OCI-LY3 (cell line): Measurements from ENCODE around the gene ELOA.
"Not testable (repeated sequence)": the region's sequence is repeated elsewhere in the genome, so short reads cannot be mapped to it uniquely, and the experiment has no call there.

ENCODE experiments used
- H2AFZ ChIP-seq: fragments of 200-600, 300-600 bp; shearing (Covaris generic); 2 replicates; pipeline ENCODE4 v1.6.0; 2014; ENCODE audit warnings: antibody characterized with exemption, low read depth, low read length
- H3K27ac ChIP-seq: fragments of 200-600, 300-600 bp; sonication (generic); 2 replicates; pipeline ENCODE4 v1.5.1; 2014; ENCODE audit warnings: mild to moderate bottlenecking, low read length, moderate library complexity, mixed read lengths
- H3K27me3 ChIP-seq: fragments of 200-600, 300-600 bp; sonication (generic); 2 replicates; pipeline ENCODE4 v1.6.1; 2014; ENCODE audit warnings: low read depth, low read length, mixed read lengths
- H3K36me3 ChIP-seq: fragments of 200-600, 300-600 bp; sonication (generic); replicated peaks from 2 replicates; pipeline ENCODE3; 2014; ENCODE audit warnings: low read depth, low read length, mixed read lengths
- H3K4me1 ChIP-seq: fragments of 300-600, 200-600 bp; sonication (generic); 2 replicates; pipeline ENCODE4 v1.6.1; 2014; ENCODE audit warnings: low read length, mixed read lengths
- H3K4me2 ChIP-seq: fragments of 200-600, 300-600 bp; sonication (generic); 2 replicates; pipeline ENCODE4 v1.6.1; 2014; ENCODE audit warnings: low read length, mixed read lengths
- H3K4me3 ChIP-seq: fragments of 300-600, 200-600 bp; sonication (generic); 2 replicates; pipeline ENCODE4 v1.5.1; 2014; ENCODE audit warnings: antibody characterized with exemption, mild to moderate bottlenecking, low read length, moderate library complexity
- H3K79me2 ChIP-seq: fragments of 300-600, 200-600 bp; shearing (Covaris generic); 2 replicates; pipeline ENCODE4 v1.6.1; 2014; ENCODE audit warnings: mild to moderate bottlenecking, low read length, mixed read lengths
- H3K9ac ChIP-seq: fragments of 300-600, 200-600 bp; shearing (Covaris generic); 2 replicates; pipeline ENCODE4 v1.6.0; 2014; ENCODE audit warnings: mild to moderate bottlenecking, low read length, moderate library complexity
- H3K9me3 ChIP-seq: fragments of 200-600, 300-600 bp; shearing (Covaris generic); 2 replicates; pipeline ENCODE4 v1.6.1; 2014; ENCODE audit warnings: low read length, mixed read lengths; ENCODE audit not compliant: insufficient read depth
- H4K20me1 ChIP-seq: fragments of 200-600, 300-600 bp; sonication (generic); 2 replicates; pipeline ENCODE4 v1.6.1; 2016; ENCODE audit warnings: low read length, mixed read lengths; ENCODE audit not compliant: insufficient read depth
- CTCF ChIP-seq: fragments of 200-600, 300-600 bp; sonication (generic); IDR thresholded peaks from 2 replicates; pipeline ENCODE4 v1.5.1; 2014; ENCODE audit warnings: antibody characterized with exemption, low read length, low read depth
- EZH2phosphoT487 ChIP-seq: fragments of 200-600 bp; shearing (Covaris generic); IDR thresholded peaks from 2 replicates; pipeline ENCODE4 v1.6.1; 2018; ENCODE audit warnings: antibody characterized with exemption, mixed run types, low read depth

ELOA gene

GRCh38 chr1:23801338-23801748 lies 58.1 kb downstream of the ELOA start:
- Histone ChIP-seq H3K27me3 (no peaks in the 10 kb centered on the region), H3K4me2 (peak overlapping the region; percentile 68), H3K36me3 (no peaks in the 10 kb centered on the region), H3K27ac (no peak overlapping the region), H3K4me3 (peak overlapping the region; percentile 96), H3K9ac (peak overlapping the region; percentile 75), H2AFZ (no peak overlapping the region), H3K79me2 (peaks cover 7% of the 10 kb centered on the region; the same call in 1 of the 2 replicates), H3K4me1 (peaks cover 8% of the 10 kb centered on the region), H4K20me1 (no peaks in the 10 kb centered on the region), H3K9me3 (no peaks in the 10 kb centered on the region)
- TF ChIP-seq EZH2phosphoT487: no peak
- TF ChIP-seq CTCF: no peak

GRCh38 chr1:23801876-23802275 lies 58.6 kb downstream of the ELOA start:
- H3K4me2 ChIP-seq: peak overlapping the region; percentile 68; the same call in 1 of the 2 replicates
- peaks cover 7% of the 10 kb centered on the region; the same call in 1 of the 2 replicates for H3K79me2 ChIP-seq
- H3K4me3 ChIP-seq: no peak overlapping the region
- no peaks in the 10 kb centered on the region for H3K27me3 ChIP-seq
- no peaks in the 10 kb centered on the region for H4K20me1 ChIP-seq
- H3K9me3 ChIP-seq: no peaks in the 10 kb centered on the region
- no peak for TF ChIP-seq EZH2phosphoT487
- no peak for TF ChIP-seq CTCF
- no peak overlapping the region for H2AFZ ChIP-seq
- peaks cover 8% of the 10 kb centered on the region for H3K4me1 ChIP-seq
- no peak overlapping the region for H3K27ac ChIP-seq
- H3K9ac ChIP-seq: no peak overlapping the region
- no peaks in the 10 kb centered on the region for H3K36me3 ChIP-seq

GRCh38 chr1:23802809-23803342 lies 59.6 kb downstream of the ELOA start:
- H3K9me3 ChIP-seq, H2AFZ ChIP-seq, H3K4me1 ChIP-seq, H3K36me3 ChIP-seq, H4K20me1 ChIP-seq, H3K79me2 ChIP-seq, H3K4me2 ChIP-seq, H3K4me3 ChIP-seq, H3K27me3 ChIP-seq, H3K27ac ChIP-seq, H3K9ac ChIP-seq: not testable (repeated sequence)

GRCh38 chr1:23803674-23804073 lies 60.4 kb downstream of the ELOA start:
- H2AFZ ChIP-seq: no peak overlapping the region
- no peaks in the 10 kb centered on the region for H4K20me1 ChIP-seq
- no peak overlapping the region for H3K9ac ChIP-seq
- H3K79me2 ChIP-seq: peaks cover 7% of the 10 kb centered on the region; the same call in 1 of the 2 replicates
- TF ChIP-seq CTCF: no peak
- no peak for TF ChIP-seq EZH2phosphoT487
- H3K4me2 ChIP-seq: no peak overlapping the region
- no peaks in the 10 kb centered on the region for H3K9me3 ChIP-seq
- peaks cover 8% of the 10 kb centered on the region for H3K4me1 ChIP-seq
- H3K27ac ChIP-seq: no peak overlapping the region
- H3K4me3 ChIP-seq: no peak overlapping the region
- no peaks in the 10 kb centered on the region for H3K27me3 ChIP-seq
- no peaks in the 10 kb centered on the region for H3K36me3 ChIP-seq
